ENCODE results near the gene RPUSD3.

GRCh38 chr3:9861201-9861600, 17.4 kb upstream of the RPUSD3 start:
- TF ChIP-seq MYC (IDR thresholded peaks at IDR 0.05; ENCODE audit: low read depth, low read length): no peak
- no peak for TF ChIP-seq CTCF (IDR thresholded peaks at IDR 0.05; ENCODE audit: extremely low read depth in 1 of 2, insufficient read depth in 1 of 2, low read depth in 1 of 2, low read length in 2 of 2)
- no peak for TF ChIP-seq POLR2A (IDR thresholded peaks at IDR 0.05; ENCODE audit: low read depth, low read length)
- no peak for TF ChIP-seq POLR2AphosphoS5 (IDR thresholded peaks at IDR 0.05; ENCODE audit: insufficient read depth, low read depth, low read length)
- no peak for TF ChIP-seq EZH2 (IDR thresholded peaks at IDR 0.05; ENCODE audit: borderline replicate concordance, low read depth, low read length, severe bottlenecking)
- no peak for TF ChIP-seq MAX (IDR thresholded peaks at IDR 0.05; ENCODE audit: insufficient read depth, insufficient read length)
- TF ChIP-seq GATA2 (IDR thresholded peaks at IDR 0.05; ENCODE audit: insufficient read depth, insufficient read length, low read depth, low read length): no peak
- TF ChIP-seq JUN (IDR thresholded peaks at IDR 0.05; ENCODE audit: borderline replicate concordance, insufficient read depth, insufficient read length, low read depth): no peak

Data from endothelial cell of umbilical vein (primary cell).